AG04449 (cell line): ENCODE results near the gene PCBP3.
"Not testable (repeated sequence)": the region's sequence is repeated elsewhere in the genome, so short reads cannot be mapped to it uniquely, and the experiment has no call there.

Experiments used
- CTCF ChIA-PET: fragments of 350-600 bp; formaldehyde crosslinking; extraction: SDS; loops from one replicate; lab custom pipeline; 2021; ENCODE audit warnings: antibody characterized with exemption; lab: Yijun Ruan, JAX
- POLR2A ChIA-PET: fragments of 400-600, 350-600 bp; formaldehyde crosslinking; extraction: SDS; loops from one replicate; lab custom pipeline; 2020; ENCODE audit warnings: antibody characterized with exemption, inconsistent platforms; lab: Yijun Ruan, JAX
- DNase-seq: peaks from one replicate; pipeline ENCODE4 v3.0.0-alpha.2; 2010; ENCODE audit warnings: low read depth, low spot score
- H3K4me3 ChIP-seq: 2 replicates; pipeline ENCODE4 v1.5.1; 2011; ENCODE audit warnings: low read depth, mild to moderate bottlenecking, control low read depth, low read length
- CTCF ChIP-seq: IDR thresholded peaks from one replicate; pipeline ENCODE4 v1.5.1; 2011; ENCODE audit warnings: mild to moderate bottlenecking, moderate library complexity, low read length, control low read depth, inconsistent platforms; ENCODE audit not compliant: insufficient read depth; ENCODE audit errors: missing control alignments

PCBP3 gene

GRCh38 chr21:45669382-45669781, 25.9 kb downstream of the PCBP3 start:
- no peak for TF ChIP-seq CTCF
- H3K4me3 ChIP-seq: no peak overlapping the region
- DNase-seq: no peak
- POLR2A ChIA-PET: no interaction called here
- CTCF ChIA-PET: no interaction called here

GRCh38 chr21:45670731-45671130, 27.2 kb downstream of the PCBP3 start:
- DNase-seq: no peak
- ChIA-PET POLR2A (no interaction called here), CTCF (no interaction called here)
- H3K4me3 ChIP-seq: no peak overlapping the region
- no peak for TF ChIP-seq CTCF

- H3K4me3 ChIP-seq, DNase-seq, POLR2A ChIA-PET, CTCF ChIA-PET: not testable (repeated sequence)
These were observed 35.3 kb downstream of the PCBP3 start for GRCh38 chr21:45678790-45679189.

GRCh38 chr21:45680215-45680614, 36.7 kb downstream of the PCBP3 start:
- no peak overlapping the region for H3K4me3 ChIP-seq
- POLR2A ChIA-PET: no interaction called here
- TF ChIP-seq CTCF: no peak
- no peak for DNase-seq
- CTCF ChIA-PET: no interaction called here

- TF ChIP-seq CTCF: no peak
- ChIA-PET CTCF (no interaction called here), POLR2A (no interaction called here)
- no peak overlapping the region for H3K4me3 ChIP-seq
- DNase-seq: no peak
These were observed 51.6 kb downstream of the PCBP3 start for GRCh38 chr21:45695086-45695485.

- H3K4me3 ChIP-seq: no peak overlapping the region
- peak; percentile 90 for DNase-seq
- ChIA-PET CTCF (interaction anchor here (0.9 kb wide), 1 partner anchor 143 kb away, joined by 3 read pairs; no protein-coding TSS in a partner anchor), POLR2A (no interaction called here)
- TF ChIP-seq CTCF: no peak
These were observed 55.1 kb downstream of the PCBP3 start for GRCh38 chr21:45698493-45699184.

- DNase-seq: no peak
These were observed 55.9 kb downstream of the PCBP3 start for GRCh38 chr21:45699251-45699942.

More at GRCh38 chr21:45699251-45699942, 55.9 kb downstream of the PCBP3 start:
- H3K4me3 ChIP-seq: no peak overlapping the region
- no peak for TF ChIP-seq CTCF
- ChIA-PET CTCF (no interaction called here), POLR2A (no interaction called here)
